Measurements from ENCODE around the gene PCDHGA1.

PCDHGA1 gene

DNA sequence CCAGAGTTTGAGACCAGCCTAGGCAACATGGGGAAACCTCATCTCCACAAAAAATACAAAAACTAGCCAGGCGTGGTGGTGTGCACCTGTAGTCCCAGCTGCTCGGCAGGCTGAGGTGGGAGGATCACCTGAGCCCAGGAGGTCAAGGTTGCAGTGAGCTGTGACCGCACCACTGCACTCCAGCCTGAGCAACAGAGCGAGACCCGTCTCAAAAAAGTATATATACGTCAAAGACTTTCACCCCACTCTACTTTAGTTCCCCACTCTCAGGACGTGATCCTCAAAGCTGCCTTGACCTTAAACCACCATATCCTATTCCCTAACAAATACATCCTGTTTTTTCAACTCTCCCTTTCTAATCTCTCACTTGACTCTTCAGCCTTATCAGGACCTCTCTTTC lies 199.6 kb downstream of the PCDHGA1 start:
- no peak for DNase-seq (ENCODE audit: low read depth in 2 of 2)

- DNase-seq (ENCODE audit: low read depth in 2 of 2), result no peak
Measured at GRCh38 chr5:141532726-141533125, 202.4 kb downstream of the PCDHGA1 start.

GRCh38 chr5:141533897-141534296 lies 203.6 kb downstream of the PCDHGA1 start:
- DNase-seq (ENCODE audit: low read depth in 2 of 2), result no peak

DNA sequence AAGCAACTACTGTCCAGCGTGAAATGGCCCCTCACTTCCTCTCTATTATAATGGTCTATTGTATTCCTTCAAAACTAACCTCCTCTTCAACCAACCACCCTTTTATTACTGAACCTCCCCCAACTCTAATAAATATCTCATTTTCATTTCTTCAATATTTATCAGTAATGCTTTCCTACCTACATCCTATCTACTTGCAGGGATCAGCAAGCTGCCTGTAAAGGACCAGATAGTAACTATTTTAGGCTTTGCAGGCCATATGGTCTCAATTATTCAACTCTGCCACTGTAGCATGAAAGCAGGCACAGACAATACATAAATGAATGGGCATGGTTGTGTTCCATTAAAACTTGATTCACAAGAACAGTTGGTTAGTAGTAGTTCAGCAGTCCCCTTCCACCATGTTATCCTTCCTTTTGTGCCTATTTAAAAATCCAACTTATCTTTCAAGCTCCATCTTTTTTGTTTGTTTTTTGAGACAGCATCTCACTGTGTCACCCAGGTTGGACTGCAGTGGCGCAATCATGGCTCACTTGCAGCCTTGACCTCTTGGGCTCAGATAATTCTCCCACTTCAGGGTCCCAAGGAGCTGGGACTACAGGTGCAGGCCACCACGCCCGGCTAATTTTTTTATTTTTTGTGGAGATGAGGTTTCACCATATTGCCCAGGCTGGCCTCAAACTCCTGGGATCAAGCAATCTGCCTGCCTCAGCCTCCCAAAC lies 204.3 kb downstream of the PCDHGA1 start:
- DNase-seq (ENCODE audit: low read depth in 2 of 2), result no peak

DNA sequence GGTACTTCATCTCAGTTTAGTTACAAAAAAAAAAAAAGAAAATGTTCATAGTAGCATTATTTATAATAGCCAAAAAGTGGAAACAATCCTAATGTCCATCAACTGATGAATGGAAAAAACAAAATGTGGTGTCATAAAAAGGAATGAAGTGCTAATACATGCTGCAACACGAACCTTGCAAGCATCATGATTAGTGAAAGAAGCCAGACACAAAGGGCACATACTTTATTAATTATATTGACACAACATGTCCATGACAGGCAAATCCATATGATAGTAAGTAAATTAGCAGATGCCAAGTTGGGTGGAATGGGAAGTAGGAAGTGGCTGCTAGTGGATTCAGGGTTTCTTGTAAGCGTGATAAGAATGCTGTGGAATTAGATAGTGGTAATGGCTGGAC lies 212.7 kb downstream of the PCDHGA1 start:
- no peak for DNase-seq (ENCODE audit: low read depth in 2 of 2)

- DNase-seq (ENCODE audit: low read depth in 2 of 2), result no peak
Measured at GRCh38 chr5:141547488-141547887, 217.2 kb downstream of the PCDHGA1 start.

GRCh38 chr5:141547921-141548320 lies 217.6 kb downstream of the PCDHGA1 start:
- DNase-seq (ENCODE audit: low read depth in 2 of 2), result no peak

GRCh38 chr5:141557681-141558136 lies 227.4 kb downstream of the PCDHGA1 start:
- peak; percentile 69 to 73 for DNase-seq (ENCODE audit: low read depth in 2 of 2)

GRCh38 chr5:141558150-141558549 lies 227.8 kb downstream of the PCDHGA1 start:
- DNase-seq (ENCODE audit: low read depth in 2 of 2), result no peak

- no peak for DNase-seq (ENCODE audit: low read depth in 2 of 2)
Measured at GRCh38 chr5:141559461-141559860, 229.1 kb downstream of the PCDHGA1 start.

GRCh38 chr5:141560151-141560550 lies 229.8 kb downstream of the PCDHGA1 start:
- no peak for DNase-seq (ENCODE audit: low read depth in 2 of 2)

GRCh38 chr5:141560725-141561483 lies 230.6 kb downstream of the PCDHGA1 start:
- DNase-seq (ENCODE audit: low read depth in 2 of 2), result no peak

All from activated CD4-positive, alpha-beta T cell treated with anti-CD3 and anti-CD28 coated beads for 24 hours (primary cell).